ENCODE results near the gene IL23A.
"Not testable (repeated sequence)": the region's sequence is repeated elsewhere in the genome, so short reads cannot be mapped to it uniquely, and the experiment has no call there.

IL23A gene

DNA sequence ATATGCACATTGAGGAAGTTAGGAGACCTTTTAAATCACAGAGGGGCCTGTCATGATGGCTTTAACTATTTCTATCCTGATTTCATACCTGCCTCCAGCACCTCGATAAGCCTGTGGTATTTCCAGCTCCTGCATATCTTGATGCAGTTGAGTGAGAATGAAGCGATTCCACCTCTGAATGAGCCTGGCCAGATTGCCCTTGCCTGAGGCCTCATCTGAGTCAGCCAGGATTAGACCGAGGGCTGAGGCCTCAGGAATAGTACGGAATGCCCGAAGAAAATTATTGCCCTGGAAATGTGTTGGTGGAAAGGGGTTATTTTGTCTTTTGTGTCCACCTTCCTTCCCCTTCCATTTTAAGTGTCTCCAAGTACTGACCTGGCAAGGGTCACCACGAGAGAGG is 14.5 kb upstream of the IL23A start:
- in situ Hi-C loops (cut with MboI; ENCODE audit: low sequenced_read_pairs), result no loop called here

DNA sequence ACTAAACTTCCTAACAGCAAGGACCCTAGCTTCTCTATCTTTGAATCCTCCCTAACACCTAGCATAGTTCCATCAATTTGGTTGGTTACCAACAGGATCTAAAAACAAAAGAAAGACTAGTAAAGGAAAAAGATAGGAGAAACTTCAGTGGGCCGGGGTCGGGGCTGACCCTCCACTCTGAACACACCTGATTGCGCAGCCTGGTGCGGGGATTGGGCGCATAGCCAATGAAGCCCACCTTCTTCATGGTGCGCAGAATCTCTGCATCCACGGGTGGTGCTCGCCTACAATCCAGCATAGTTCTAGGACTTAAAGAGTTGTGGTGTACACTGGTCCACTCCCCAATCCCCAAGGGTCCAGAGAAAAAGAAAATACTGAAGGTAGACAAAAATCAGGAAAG is 12.6 kb upstream of the IL23A start:
- in situ Hi-C loops (cut with MboI; ENCODE audit: low sequenced_read_pairs), result no loop called here

DNA sequence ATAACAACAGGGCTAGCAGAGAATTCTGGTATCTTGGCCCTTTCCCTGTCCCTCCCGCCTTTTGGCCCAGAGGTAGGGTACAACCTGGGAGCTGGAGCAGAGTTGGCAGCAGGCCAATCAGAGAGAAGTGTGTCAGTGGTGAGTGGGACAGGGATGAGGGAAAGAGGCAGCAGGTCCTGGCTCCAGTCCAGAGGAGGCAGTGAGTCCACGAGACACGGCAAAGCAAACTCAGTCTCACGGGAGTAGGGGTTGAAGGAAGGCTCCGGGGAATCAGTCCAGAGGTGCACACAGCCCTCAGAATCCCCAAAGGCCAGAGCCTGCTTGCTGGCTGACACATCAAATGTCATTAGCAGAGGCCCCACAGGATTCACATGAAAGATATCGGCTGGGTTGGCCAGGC is 12.2 kb upstream of the IL23A start:
- in situ Hi-C loops (cut with MboI; ENCODE audit: low sequenced_read_pairs), result no loop called here

DNA sequence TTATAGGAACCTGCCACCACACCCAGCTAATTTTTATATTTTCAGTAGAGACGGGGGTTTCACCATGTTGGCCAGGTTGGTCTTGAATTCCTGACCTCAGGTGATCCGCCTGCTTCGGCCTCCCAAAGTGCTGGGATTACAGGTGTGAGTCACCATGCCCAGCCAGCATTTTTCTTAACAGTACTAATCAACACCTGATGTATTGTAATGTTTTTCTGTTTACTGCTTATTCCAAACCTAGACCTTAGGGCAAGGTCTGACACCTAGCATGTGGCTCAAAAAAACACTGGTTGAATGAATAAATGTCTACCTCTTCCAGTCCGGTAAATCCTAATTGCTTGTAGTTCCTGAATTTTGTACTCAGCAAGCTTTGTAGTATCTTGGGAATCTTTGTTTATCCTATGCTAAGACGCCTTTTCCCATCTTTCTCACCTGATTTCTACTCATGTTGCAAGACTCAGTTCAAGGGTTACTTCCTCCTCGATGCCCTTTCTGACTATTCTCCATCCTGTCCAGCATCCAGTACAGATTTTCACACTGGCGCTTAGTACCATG is 7.7 kb upstream of the IL23A start:
- in situ Hi-C loops (cut with MboI; ENCODE audit: low sequenced_read_pairs), result no loop called here

DNA sequence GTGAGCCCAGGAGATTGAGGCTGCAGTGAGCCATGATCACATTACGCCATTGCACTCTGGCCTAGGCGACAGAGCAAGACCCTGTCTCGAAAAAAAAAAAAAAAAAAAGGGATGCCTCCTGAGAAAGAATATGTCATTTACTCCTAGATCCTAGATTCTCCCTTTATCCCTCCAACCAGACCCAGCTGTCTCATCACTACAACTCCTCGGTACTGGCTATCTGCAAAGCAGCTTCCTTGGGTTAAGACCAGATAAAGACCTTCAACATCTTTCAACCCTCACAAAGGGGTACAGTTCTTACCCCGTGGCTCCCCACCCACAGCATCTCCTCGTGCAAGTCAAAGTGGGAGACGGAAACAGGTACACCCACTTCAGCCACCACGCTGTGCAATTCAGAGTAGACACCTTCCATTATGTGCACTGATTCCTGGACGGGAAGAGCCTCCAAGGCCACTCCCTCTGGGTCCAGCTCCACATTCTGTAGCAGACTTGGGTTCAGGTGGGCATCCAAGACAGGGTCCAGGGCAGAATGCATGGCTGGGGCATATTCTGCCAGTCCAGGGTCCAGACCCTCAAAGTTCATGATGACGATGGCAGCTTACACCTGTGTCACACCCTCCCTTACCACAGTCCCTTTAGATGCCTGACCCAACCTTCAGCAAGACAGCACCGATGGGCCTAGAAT is 6.0 kb upstream of the IL23A start:
- in situ Hi-C loops (cut with MboI; ENCODE audit: low sequenced_read_pairs), result no loop called here

DNA sequence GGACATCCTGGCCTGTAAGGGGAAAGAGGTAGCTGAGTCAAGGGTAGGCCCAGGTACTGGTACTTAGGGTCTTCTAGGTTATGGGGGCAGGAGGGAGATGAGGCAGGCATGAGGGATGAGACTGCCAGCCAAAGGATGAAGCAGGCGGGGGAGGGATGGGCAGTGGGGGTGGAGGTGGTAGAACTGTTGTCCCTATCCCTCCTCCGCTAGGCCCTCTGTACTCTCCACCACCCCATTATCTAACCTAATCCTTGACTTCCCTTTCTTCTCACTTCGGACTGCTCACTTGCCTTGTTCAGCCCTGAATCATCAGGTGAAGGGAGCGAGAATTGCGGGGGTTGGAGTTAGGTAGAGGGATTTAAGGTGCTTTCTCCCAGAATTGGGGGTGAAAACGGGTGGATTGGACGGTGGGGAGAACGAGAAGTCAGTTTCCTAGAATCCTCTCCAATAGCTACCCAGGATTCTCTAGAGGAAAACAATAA is 5.4 kb upstream of the IL23A start:
- in situ Hi-C loops (cut with MboI; ENCODE audit: low sequenced_read_pairs), result no loop called here

DNA sequence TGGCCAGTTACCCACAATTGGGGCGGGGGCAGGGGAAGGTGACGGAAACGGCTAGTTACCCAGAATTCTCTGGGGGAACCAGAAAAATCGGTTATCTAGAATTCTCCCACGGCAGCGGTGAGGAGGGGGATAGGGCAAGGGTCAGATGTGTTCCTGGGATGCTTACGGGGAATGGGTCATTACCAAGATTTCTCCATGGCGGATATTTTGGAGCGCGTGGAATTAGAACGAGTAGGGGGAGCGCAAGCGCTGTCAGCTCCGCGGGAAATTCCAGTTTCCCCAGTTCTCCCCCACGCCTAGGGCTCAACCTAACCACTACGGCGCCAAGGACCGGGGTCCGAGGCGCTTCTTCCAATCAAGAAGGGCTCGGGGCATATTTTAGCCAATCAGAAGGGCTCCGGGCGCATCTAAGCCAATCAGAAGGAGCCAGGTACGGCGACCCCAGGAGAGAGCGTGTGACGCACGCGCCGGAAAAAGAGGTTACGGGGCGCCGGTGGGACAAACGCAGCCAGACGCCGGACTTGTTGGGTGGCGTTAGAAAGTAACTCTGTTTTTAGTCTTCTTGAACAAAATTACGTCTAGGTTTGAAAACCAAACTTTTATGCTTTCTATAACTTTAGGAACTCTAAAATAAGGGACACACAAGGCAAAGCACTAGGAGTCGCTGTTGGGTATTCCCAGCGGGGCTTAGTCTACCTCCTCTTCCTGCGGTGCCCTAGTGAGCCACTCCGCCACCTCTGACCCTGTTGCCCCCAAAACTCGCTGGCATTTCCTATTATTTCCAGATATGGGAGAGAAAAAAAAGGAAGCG is 4.8 kb upstream of the IL23A start, which contains the start of gene PAN2:
PAN2 (minus strand) TSS at position 322 of the 811 bp plus-strand sequence. CDS start 906 bp downstream, outside the sequence.
- in situ Hi-C loops (cut with MboI; ENCODE audit: low sequenced_read_pairs), result no loop called here

DNA sequence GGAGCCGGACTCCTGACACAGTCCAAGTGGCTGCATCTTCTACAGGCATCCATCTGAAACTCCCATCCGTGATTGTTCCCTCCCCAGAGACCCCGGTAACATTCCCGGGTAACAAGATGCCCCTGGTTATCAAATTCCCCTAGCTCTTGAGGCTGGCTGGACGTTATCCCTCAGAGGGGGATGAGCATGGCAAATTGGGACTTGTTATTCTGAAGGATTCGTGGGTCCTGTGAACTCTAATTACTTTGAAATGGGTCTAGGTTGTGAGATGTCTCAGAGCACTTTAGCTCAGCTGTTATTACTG is 4.2 kb upstream of the IL23A start:
- in situ Hi-C loops (cut with MboI; ENCODE audit: low sequenced_read_pairs), result no loop called here

DNA sequence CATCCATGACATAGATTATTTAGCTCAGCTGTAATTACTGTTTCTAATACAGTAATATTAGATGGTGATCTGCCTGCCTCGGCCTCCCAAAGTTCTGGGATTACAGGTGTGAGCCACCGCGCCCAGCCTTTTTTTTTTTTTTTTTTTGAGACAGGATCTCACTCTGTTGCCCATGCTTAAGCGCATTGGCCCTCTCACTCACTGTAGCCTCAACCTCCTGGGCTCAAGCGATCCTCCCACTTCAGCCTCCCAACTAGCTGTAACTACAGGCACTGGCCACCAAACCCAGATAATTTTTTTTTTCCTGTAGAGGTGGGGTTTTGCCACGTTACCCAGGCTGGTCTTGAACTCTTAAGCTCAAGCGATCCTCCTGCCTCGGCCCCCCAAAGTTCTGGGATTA is 3.2 kb upstream of the IL23A start:
- in situ Hi-C loops (cut with MboI; ENCODE audit: low sequenced_read_pairs), result not testable (repeated sequence)

DNA sequence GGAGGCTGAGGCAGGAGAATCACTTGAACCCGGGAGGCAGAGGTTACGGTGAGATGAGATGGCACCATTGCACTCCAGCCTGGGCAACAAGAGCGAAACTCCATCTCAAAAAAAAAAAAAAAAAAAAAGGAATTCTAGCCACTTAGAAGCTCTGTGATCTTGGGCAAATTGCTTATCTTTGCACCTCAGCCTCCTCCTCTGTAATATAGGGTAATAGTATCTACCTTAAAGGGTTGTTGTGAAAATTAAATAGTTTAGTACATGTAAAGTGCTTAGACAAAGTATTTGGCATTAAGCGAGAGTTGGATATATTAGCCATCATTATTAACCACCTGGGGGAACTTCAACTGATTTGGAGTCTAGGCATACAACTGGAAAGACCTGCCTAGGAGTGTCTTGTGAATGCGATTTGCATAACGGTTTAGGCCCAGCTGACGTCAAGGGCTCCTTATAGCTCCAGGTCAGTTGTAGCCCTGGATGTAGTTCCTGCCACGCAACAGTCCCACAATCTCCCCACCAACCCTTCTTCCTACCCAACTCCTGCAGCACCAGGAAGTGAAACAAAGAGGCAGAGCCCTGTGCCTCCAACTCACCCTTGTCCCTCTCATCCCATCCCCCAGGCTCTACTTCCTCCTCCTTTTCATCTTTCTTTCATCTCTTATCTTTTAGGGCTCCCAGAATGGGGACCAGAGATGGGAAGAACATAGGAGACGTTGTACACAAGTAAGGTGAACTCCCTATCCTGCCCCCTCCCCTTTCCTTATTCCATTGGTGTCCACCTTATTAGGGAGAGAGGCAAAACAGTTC is 2.1 kb upstream of the IL23A start:
- in situ Hi-C loops (cut with MboI; ENCODE audit: low sequenced_read_pairs), result no loop called here

DNA sequence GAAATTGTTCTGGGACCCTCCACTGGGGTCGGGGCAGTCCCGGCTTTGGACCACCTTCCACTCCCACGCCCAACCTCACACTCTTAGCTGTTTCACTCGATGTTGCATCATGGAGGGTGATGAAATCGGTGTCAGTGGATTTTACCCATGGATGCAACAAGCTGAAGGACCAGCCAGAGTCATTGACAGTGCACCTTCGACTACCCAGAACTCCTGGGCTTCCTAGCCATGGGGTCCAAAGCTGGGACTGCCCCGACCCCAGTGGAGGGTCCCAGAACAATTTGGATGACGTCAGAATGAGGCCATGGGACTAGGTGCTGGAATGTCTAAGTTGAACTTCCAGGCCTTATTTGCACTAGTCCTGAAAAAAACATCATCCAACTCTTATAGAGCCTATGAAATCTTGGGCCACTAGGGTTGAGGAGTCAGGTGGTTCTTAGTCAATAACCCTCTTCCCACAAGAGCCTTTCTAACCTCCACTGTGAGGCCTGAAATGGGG is 882 bp upstream of the IL23A start:
- in situ Hi-C loops (cut with MboI; ENCODE audit: low sequenced_read_pairs), result no loop called here

DNA sequence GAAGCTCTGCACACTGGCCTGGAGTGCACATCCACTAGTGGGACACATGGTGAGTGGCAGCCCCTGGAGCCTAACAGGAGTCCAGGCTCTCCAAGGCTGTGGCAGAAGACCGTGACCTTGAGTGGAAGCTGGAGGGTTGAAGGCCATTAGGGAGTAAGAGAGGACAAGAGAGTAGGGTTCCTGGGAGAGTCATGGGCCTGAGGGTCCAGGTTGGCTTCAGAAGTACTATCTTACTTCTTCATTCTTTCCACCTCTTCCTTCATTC is 406 bp downstream of the IL23A start:
- in situ Hi-C loops (cut with MboI; ENCODE audit: low sequenced_read_pairs), result no loop called here

DNA sequence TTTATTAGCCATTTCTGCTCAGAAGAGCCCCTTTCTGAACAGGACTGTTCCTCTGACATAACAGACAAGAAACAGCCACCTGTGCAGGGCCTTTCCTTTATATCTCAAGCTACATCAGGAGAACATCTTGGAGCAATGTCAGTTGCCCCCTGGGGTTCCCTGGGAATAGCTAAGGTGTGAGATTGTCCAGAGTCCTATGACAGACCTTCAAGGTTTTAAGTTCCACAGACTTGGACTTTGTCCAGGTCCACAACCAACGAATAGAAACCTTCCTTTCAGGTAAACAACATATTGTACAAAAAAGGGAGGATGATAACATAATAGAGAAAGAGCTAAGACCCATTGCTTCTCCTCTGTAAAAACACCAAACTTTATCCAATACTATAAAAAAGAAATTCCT is 2.9 kb downstream of the IL23A start:
- in situ Hi-C loops (cut with MboI; ENCODE audit: low sequenced_read_pairs), result no loop called here

DNA sequence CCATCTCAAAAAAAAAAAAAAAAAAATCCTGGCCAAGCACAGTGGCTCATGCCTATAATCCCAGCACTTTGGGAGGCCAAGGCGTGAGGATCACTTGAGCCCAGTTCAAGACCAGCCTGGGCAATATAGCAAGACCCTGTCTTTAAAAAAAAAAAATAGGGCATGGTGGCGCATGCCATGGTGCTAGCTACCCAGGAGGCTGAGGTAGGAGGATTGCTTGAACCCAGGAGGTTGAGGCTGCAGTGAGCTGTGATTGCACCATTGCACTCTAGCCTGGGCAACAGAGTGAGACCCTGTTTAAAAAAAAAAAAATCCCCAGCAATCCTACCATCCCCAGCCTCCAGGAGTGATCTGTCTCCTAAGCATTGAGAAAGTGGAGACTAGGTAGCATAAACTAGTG is 3.6 kb downstream of the IL23A start:
- in situ Hi-C loops (cut with MboI; ENCODE audit: low sequenced_read_pairs), result not testable (repeated sequence)

DNA sequence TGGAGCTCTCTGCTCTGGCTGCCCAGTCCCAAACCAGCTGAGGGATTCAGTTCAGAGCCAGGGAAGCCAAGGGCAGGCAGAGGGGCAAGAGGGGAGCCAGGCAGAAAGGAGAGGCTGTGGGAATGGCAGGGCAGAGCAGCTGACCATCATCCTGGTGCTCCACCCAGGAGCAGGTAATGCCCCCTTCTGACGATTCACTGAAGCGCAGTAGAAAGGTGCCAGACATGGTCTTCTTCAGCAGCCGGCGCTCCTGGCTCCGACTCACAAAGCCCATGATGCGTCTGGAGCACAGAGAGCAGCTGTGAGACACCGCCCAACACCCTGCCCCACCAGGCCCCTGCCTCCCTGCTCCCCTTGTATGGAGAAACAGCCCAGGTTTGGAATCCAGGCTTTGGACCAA is 8.0 kb downstream of the IL23A start:
- in situ Hi-C loops (cut with MboI; ENCODE audit: low sequenced_read_pairs), result no loop called here

DNA sequence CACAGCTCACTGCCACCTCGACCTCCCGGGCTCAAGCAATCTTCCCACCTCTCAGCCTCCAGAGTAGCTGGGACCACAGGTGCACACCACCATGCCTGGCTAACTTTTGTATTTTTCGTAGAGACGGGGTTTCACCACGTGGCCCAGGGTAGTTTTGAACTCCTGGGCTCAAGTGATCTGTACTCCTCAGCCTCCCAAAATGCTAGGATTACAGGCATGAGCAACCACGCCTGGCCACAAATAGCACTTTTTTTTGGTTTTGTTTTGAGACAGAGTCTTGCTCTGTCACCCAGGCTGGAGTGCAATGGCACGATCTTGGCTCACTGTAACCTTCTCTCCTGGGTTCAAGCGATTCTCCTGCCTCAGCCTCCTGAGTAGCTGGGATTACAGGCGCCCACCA is 8.6 kb downstream of the IL23A start:
- in situ Hi-C loops (cut with MboI; ENCODE audit: low sequenced_read_pairs), result not testable (repeated sequence)

DNA sequence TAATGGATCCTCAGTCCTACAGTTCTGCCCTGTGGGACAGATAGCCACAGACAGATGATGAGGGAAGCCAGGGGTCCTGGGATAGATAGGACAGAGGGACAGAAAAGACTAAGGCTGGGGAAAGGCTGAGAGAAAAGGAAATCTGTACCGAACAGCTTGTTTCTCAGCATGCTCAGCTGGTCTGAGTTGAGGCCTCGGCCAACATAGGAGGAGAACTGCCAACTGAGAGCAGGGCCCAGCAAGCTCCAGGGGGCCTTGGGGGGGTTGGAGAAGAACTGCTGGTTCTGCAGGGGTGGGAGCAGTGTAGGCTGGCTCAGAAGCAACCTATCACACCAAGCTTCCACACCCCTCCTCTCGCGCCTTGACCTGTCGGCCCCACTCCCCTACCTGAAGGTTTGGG is 10.1 kb downstream of the IL23A start:
- in situ Hi-C loops (cut with MboI; ENCODE audit: low sequenced_read_pairs), result no loop called here

DNA sequence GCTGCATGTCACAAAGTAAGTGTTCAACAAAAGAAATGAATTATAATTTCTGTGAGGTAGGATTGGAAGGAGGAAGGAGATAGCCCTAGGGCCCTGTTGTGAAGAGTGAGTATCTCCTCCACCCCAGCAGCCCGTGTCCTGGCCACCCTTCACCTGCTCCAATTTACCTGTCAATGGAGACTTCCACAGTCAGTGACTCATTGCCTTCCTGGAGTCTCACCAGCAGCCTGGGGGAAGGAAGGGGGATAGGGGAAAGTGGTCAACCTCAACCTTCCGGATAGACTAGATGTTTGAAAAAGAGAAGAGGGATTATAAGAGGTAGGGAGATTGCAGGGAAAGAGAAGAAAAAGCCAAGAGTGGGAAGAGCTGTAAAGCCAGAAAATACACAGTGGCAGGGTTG is 12.0 kb downstream of the IL23A start:
- in situ Hi-C loops (cut with MboI; ENCODE audit: low sequenced_read_pairs), result no loop called here

DNA sequence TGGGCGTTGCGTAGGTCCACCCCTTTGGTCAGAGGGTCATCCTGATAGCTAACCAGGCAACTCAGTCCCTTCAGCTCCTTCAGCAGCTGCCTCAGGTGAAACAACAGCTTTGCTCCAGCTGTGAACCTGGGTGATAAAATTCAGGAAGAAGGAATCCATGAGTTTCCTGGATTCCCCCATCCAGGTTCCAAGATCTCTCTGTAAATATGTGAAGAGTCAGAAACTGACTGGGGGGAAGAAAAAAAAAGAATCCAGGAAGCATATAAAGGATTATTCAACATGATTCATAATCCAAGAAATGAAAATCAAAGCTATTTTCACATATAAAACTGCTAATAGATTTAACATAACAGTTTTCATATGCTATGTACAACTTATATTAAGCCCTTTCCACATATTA is 12.6 kb downstream of the IL23A start:
- in situ Hi-C loops (cut with MboI; ENCODE audit: low sequenced_read_pairs), result no loop called here

DNA sequence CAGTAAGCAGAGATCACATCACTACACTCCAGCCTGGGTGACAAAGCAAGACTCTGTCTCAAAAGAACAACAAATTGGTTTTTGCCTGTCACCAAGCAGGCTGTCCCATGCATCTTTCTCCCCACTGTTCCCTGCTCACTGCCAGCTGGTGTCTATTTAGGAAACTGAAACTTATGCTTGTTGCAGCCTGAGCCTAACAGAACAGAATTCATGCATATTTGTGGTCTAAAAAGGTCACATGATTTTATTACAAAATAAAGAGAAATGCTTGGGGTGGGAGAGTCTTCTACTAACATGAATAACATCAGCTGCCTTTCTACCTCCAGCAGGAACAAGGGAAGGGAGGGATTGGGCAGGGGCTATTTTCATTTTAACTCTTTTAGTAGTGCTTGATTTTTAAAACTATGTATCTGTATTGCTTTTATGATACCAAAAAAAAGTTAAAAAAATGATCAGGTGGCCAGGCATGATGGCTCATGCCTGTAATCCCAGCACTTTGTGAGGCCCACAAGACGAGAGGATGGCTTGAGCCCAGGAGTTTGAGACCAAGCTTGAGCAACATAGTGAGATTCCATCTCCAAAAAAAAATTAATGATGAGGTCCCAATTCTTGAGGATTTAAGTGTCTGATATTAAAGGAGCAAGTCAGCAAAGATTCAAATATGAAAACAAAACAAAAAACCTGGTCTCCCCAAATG is 20.3 kb downstream of the IL23A start:
- in situ Hi-C loops (cut with MboI; ENCODE audit: low sequenced_read_pairs), result no loop called here
